GM18867 (cell line): ENCODE measurements around the gene KRTAP5-7.

Source experiments
- ATAC-seq: cut with Tn5 transposase; IDR thresholded peaks from one replicate; pipeline ENCODE4 v1.9.1; 2021; ENCODE audit warnings: mild to moderate bottlenecking, moderate library complexity; ENCODE audit not compliant: unreplicated experiment

KRTAP5-7 gene

DNA sequence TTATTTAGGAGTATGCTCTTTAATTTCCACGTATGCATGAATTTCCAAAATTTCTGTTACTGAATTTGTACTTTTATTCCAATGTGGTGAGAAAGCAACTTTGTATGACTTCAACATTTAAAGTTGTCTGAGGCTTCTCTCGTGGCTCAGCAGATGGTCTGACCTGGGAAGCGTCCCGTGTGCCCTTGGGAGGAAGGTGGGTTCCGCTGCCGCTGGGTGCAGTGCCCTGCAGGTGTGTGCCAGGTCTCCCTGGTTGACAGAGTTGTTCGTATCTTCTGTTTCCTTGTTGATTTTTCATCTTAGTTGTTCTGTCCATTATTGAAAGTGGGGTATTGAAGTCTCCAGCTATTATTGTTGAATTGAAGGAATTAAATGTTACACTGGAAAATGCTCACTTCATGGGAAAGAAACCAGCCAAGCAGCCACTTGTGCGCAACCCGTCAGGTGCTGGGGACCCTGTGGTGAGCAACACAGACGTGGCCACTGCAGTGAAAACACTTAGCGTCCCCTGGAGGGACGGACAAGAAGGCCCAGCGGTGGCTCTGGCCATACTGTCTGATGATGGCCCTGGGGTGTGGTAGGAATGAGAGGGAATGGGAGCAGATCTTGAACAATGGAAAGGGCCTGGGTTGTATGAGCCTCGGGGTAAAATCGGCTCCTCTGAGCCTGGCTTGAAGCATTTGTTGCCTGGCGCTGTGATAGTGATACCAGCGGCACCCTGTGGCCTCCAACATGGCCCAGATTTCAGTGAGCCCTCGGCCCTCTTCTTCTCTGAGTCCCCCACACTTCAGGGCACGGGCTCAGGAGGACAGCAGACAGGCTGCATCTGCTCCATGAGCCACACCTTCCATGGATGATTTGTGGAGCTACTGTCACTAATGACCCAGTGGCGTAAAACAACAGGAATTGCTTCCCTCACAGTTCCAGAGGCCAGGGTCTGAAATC lies 31.5 kb upstream of the KRTAP5-7 start:
- ATAC-seq, result no peak

GRCh38 chr11:71496421-71496820 lies 30.6 kb upstream of the KRTAP5-7 start:
- no peak for ATAC-seq

GRCh38 chr11:71498091-71498490 lies 29.0 kb upstream of the KRTAP5-7 start:
- ATAC-seq, result no peak

DNA sequence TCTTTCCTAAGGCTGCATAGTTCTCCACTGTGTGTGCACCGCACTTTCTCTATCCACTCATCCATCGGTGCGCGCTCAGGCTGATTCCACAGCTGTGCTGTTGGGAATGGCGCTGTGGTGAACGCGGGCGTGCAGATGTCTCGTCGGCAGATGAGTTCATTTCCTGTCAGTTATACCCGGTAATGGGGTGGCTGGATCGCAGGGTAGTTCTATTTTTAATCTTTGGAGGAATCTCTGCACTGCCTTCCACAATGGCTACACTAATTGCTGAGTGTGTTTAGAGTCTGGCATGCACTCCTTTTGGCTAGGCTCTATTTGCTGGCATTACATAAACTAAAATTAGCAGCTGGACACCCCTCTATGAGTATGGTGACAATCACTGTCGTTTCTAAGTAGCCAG lies 27.9 kb upstream of the KRTAP5-7 start:
- no peak for ATAC-seq

DNA sequence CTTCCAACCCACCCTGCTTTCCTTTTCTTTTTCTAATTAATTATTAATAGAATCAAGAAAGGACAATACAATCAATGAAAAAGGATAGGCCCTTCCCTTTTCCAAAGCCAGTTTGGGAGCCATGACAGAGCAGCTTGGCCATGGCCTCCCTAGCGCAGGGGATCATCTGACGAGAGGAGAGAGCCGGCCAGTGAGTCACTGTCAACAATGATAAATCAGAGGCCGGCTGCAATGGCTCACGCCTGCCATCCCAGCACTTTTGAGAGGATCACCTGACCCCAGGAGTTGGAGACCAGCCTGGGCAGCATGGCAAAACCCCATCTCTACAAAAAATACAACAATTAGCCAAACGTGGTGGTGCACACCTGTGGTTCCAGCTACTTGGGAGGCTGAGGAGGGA lies 27.5 kb upstream of the KRTAP5-7 start:
- ATAC-seq, result no peak

DNA sequence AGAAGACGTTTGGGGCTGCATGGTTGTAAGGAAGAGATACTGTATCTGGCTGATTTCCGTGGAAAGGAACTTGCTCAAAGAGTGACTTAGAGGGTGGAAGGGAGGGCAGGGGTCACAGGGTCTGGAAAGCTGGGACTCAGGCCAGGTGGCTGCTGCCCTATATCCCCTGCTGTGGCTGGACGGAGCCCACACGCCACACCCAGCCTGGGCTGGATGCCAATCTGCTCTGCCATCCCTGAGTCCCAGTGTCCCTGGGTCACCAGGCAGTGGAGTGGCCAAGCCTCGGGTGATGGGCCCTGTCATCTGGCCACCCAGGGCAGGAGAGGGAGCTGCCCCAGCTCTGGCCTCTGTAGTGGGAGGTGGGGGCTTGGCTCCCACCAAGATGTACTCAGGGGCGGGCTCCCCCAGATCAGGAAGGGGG lies 26.5 kb upstream of the KRTAP5-7 start:
- no peak for ATAC-seq

DNA sequence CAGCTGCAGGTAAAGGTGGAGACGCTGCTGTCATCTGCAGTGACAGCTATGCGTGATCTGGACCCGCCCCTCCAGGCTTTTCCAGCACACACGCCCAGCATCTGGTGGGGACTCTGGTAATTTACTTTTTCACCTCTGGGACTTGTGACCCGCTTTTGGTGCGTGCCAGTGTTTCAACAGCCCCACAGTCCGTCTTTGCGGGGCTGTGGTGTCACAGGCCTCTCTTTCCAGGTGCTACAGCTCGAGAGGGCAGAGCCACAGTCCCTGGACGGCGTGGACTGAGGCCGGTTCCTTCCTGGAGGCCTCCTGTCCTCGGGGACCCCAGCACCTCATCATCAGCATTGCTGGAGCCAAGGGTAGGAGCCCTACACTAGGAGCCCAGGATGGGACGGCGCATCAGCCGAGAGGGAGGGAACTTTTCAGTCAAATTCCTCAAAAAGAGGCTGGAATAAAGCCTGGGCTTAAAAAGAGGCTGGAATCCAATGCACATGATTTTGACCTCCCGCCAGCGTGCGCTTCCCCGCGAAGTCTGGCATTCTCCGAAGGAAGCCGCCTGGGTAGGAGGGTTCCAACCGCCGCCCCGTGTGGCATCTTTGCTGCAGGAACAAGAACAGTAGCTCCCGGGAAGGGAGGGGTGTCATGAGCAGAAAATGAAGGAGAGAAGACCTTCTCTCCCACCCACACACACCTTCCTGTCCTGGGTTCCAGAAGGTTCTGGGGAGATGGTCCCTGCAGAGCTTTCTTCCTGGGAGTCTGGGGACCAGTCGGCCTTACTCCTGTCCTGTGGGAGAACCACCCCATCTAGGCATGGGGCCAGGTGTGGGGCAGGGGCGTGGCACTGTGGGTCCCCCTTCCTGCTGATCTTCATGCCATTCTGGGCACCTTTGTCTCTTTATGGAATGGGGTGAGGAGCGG lies 25.7 kb upstream of the KRTAP5-7 start:
- no peak for ATAC-seq

GRCh38 chr11:71502026-71502425 lies 25.0 kb upstream of the KRTAP5-7 start:
- no peak for ATAC-seq

DNA sequence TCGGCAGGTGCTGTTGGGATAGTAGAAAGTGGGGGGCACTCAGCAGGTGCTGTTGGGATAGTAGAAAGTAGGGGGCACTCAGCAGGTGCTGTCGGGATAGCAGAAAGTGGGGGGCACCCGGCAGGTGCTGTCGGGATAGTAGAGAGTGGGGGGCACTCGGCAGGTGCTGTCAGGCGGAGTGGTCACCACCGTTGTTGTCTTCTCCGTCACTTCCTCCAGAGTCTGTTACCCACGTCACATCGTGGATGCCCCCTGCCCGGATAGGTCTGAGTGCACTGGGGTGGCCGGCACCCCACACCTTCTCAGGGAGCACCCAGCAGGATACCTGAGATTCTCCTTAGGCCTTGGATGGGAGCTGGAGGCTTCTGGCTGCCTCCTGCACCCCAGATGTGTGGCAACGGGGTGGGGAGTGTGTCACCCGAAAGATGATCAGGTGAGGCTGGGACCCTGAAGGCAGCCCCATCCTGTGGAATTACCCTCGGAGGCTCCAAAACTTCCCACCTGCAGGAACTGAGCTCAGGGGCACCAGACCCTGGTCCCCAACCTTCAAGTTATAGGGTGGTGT lies 24.1 kb upstream of the KRTAP5-7 start:
- ATAC-seq, result no peak

DNA sequence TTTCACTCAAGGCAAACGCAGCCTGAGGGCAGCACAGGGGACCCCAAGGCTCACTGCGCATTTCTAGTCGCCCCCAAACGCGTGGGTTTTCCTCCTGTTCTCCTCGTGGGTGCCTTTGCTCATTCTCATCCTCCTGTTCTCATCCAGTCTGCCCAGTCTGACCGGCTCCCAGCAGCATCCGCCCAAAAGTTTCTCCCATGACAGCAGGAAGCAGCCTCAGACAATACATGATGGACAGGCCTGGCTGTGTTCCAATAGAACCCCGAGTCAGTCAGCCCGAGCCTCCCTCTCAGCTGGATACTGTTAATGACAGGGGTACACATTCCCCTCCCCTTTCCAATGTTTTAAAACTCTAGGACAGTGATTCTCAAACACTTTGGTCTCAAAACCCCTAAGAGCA lies 22.5 kb upstream of the KRTAP5-7 start:
- ATAC-seq, result no peak

DNA sequence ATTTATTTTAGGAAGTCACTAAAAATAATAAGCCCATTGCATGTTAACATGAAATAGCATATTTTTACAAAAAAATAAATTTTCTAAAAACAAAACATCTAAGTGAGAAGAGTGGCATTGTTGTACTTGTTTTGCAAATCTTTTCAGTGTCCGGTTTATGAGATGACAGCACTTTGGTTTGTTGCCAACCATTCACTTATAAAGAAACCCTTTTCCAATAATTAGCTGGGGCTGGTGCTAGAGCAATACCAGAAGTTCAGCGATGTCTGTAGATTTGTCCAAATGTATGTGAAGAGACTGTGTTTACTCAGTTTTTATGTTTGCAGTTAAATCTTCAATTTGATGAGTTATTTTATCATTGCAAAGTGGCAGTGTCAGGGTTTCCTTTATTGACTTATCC lies 22.1 kb upstream of the KRTAP5-7 start:
- ATAC-seq, result no peak

GRCh38 chr11:71505781-71506180 lies 21.3 kb upstream of the KRTAP5-7 start:
- no peak for ATAC-seq

- ATAC-seq, result no peak
Measured at GRCh38 chr11:71507102-71507501, 20.0 kb upstream of the KRTAP5-7 start.

- ATAC-seq, result no peak
Measured at GRCh38 chr11:71518506-71519471, 8.3 kb upstream of the KRTAP5-7 start.

GRCh38 chr11:71519546-71519945 lies 7.5 kb upstream of the KRTAP5-7 start:
- ATAC-seq, result no peak

GRCh38 chr11:71525188-71525937 lies 1.7 kb upstream of the KRTAP5-7 start:
- ATAC-seq, result no peak

- no peak for ATAC-seq
Measured at GRCh38 chr11:71525938-71526495, 1.1 kb upstream of the KRTAP5-7 start.

DNA sequence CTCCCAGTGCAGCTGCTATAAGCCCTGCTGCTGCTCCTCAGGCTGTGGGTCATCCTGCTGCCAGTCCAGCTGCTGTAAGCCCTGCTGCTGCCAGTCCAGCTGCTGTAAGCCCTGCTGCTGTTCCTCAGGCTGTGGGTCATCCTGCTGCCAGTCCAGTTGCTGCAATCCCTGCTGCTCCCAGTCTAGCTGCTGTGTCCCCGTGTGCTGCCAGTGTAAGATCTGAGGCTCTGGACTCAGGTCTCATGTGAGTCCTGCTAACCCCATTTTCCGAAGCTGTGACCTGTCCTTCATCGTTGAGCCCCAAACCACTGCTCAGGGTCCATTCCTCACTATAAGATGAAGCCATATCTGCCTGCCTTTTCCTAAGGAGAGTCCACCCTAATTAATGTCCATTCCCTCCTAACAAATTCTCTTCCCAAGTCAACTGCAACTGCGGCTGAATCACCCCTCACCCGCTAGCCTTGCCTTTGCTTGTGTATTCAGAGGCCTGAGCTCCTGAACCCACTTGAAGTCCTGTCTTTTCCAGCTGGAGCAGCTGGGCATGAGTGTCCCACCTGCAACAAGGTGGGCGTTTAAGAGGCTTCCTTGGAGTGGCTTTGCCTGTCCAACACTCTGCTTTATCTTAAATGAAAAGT lies 626 bp downstream of the KRTAP5-7 start:
- ATAC-seq, result no peak

GRCh38 chr11:71530602-71531001 lies 3.5 kb downstream of the KRTAP5-7 start:
- no peak for ATAC-seq
